BLaER1 treated with 17β-estradiol and CSF1 and Interleukin-3, amounts not matched to agents 10 nM and 100 nM (cell line): ENCODE results near the gene HDDC2.

Experiments
- H3K27ac ChIP-seq, 11 experiments: shearing (Covaris generic); formaldehyde crosslinking; 2 replicates each; pipeline ENCODE4 v1.8.1; 2022
- H3K27me3 ChIP-seq, 11 experiments: shearing (Covaris generic); formaldehyde crosslinking; 2 replicates each; pipeline ENCODE4 v1.8.1; 2022
- H3K36me3 ChIP-seq, 11 experiments: shearing (Covaris generic); formaldehyde crosslinking; 2 replicates each; pipeline ENCODE4 v1.8.1; 2022
- H3K4me1 ChIP-seq, 10 experiments: shearing (Covaris generic); formaldehyde crosslinking; 2 replicates each; pipeline ENCODE4 v1.8.1; 2022
- H3K4me2 ChIP-seq, 11 experiments: shearing (Covaris generic); formaldehyde crosslinking; 2 replicates each; pipeline ENCODE4 v1.8.1; 2022
- H3K4me3 ChIP-seq, 10 experiments: shearing (Covaris generic); formaldehyde crosslinking; 2 replicates each; pipeline ENCODE4 v1.8.1; 2022
- H3K9ac ChIP-seq, 11 experiments: shearing (Covaris generic); formaldehyde crosslinking; 2 replicates each; pipeline ENCODE4 v1.8.1; 2022
- H3K9me3 ChIP-seq, 11 experiments: shearing (Covaris generic); formaldehyde crosslinking; replicated peaks in 1 of 11; 2 replicates each; pipeline ENCODE4 v1.8.1; 2022
- H4K20me1 ChIP-seq, 11 experiments: shearing (Covaris generic); formaldehyde crosslinking; 2 replicates each; pipeline ENCODE4 v1.8.1; 2022
- Cebpa-rat ChIP-seq, 11 experiments: shearing (Covaris generic); IDR thresholded peaks; 2 replicates each; pipeline ENCODE4 v1.8.1; 2022

Gene HDDC2

DNA sequence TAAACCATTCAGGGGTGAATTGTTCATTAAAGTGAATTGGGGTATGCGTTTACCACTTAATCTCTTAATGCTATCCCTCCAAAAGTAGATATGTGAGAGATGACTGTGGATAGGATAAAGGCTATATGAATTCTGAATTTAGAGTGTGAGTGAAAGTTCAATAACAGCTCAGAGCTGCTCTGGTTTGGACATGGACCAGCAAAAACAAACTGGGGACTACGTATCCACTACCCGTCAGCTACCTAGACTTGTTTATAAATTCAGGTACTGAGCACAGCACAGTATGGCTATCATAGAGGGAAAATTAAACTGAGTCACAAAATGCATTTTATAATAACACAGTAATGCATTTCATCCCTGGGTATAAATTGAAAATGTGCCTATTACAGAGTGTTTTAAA lies 44.4 kb downstream of the HDDC2 start:
- Histone ChIP-seq H3K27ac (no peak overlapping the region), H3K36me3 (0 out of 22 replicates have a peak, but pooled peaks cover 0 to 4% (median 0%) of the 10 kb centered on the region in 11 experiments), H3K9me3 (peaks cover 0 to 14% (median 0%) of the 10 kb centered on the region in 11 experiments; a peak in 10 of 22 replicates), H3K4me3 (no peak overlapping the region), H3K4me2 (no peak overlapping the region), H3K9ac (no peak overlapping the region), H4K20me1 (no peaks in the 10 kb centered on the region), H3K27me3 (no peaks in the 10 kb centered on the region), H3K4me1 (peaks cover 0 to 20% (median 0%) of the 10 kb centered on the region in 10 experiments; a peak in 7 of 20 replicates)
- no peak for TF ChIP-seq Cebpa-rat (IDR thresholded peaks at IDR 0.05)

DNA sequence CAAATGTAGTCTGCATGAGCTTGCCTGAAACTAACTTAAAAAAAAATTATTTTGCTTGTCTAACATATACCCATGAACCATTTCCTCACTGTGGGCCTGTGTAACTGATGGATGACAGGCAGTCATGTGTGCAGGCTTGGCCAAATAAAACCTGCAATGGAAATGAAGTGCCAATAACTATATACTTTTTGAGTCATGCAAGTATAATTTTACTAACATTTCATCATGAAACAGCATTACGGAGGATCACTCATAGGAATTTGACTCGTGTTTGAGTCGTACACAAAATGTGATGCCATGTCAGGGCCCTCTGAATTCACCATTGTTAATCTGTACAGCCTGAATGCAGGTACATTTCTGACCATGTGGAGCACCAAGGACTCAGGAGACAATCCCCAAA lies 46.6 kb downstream of the HDDC2 start:
- Histone ChIP-seq H3K27ac (no peak overlapping the region), H3K27me3 (no peaks in the 10 kb centered on the region), H3K36me3 (no peaks in the 10 kb centered on the region), H3K4me2 (no peak overlapping the region), H3K4me3 (no peak overlapping the region), H4K20me1 (no peaks in the 10 kb centered on the region), H3K9me3 (no peaks in the 10 kb centered on the region), H3K4me1 (peaks cover 0 to 20% (median 0%) of the 10 kb centered on the region in 10 experiments; a peak in 7 of 20 replicates), H3K9ac (no peak overlapping the region)
- TF ChIP-seq Cebpa-rat (IDR thresholded peaks at IDR 0.05): no peak

DNA sequence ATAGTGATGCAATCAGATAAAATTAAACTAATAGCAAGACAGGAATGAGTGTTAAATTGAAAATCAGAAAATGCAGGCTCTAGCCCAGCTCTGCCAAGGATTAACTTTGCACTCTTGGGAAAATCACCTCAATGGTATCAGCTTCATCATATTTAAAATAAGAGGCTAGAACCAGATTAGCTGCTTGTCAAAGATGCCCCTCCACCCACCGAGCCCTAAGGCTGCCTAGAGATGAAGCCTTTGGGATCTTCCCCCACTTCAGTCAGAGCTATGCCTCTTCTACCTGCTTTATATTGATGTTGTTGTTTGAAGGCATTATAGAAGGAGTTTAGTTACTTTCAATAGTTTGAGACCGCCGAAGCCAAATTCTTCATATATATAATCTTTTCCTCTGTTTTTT lies 47.4 kb downstream of the HDDC2 start:
- no peak overlapping the region for H3K4me3 ChIP-seq
- no peak overlapping the region for H3K4me2 ChIP-seq
- no peak overlapping the region for H3K27ac ChIP-seq
- H3K4me1 ChIP-seq: peaks cover 0 to 15% (median 0%) of the 10 kb centered on the region in 10 experiments; a peak in 7 of 20 replicates
- H3K9me3 ChIP-seq: no peaks in the 10 kb centered on the region
- TF ChIP-seq Cebpa-rat (IDR thresholded peaks at IDR 0.05): no peak
- no peaks in the 10 kb centered on the region for H3K27me3 ChIP-seq
- no peaks in the 10 kb centered on the region for H4K20me1 ChIP-seq
- no peaks in the 10 kb centered on the region for H3K36me3 ChIP-seq
- no peak overlapping the region for H3K9ac ChIP-seq

DNA sequence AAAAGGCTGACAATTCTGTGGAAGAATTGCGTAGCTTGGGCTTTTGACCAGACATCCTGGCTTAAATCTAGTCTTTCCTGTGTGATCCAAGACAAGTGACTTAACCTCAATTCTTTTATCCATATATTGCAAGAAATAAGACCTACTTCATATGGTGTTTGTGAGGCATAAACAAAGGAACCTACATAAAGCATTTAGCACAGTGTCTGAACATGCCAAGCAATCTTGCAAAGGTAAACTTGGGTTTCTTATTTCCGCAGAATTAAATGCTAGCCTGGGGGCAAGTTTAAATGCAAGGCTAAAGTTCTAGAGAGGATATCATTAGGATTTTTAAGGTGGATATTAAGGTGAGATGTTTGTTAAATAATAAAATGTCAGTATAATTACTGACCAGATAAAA lies 47.9 kb downstream of the HDDC2 start:
- H3K4me2 ChIP-seq: no peak overlapping the region
- no peaks in the 10 kb centered on the region for H3K36me3 ChIP-seq
- no peak overlapping the region for H3K9ac ChIP-seq
- no peak overlapping the region for H3K4me3 ChIP-seq
- H3K4me1 ChIP-seq: peaks cover 0 to 11% (median 0%) of the 10 kb centered on the region in 10 experiments; a peak in 7 of 20 replicates
- no peaks in the 10 kb centered on the region for H3K9me3 ChIP-seq
- H3K27me3 ChIP-seq: no peaks in the 10 kb centered on the region
- no peaks in the 10 kb centered on the region for H4K20me1 ChIP-seq
- TF ChIP-seq Cebpa-rat (IDR thresholded peaks at IDR 0.05): no peak
- no peak overlapping the region for H3K27ac ChIP-seq

DNA sequence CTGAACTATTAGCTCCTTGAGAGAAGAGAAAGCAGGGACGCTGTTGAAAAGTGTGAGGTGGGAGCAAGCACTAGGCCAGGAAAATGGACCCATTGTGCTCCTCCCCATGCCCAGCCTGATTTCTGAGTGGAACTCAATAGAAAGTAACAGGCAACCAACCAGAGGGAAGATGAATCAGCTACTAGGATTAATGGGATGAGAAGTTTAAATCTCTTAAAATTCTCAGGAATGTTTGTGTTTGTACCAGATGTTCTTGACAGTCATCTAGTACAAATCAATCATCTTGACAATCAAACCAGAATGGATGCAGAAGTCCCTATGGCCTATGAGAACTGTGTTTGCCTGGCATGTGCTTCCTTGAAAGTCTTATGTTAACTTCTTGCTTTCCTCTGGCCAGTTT lies 48.9 kb downstream of the HDDC2 start:
- no peaks in the 10 kb centered on the region for H3K27me3 ChIP-seq
- H3K27ac ChIP-seq: no peak overlapping the region
- H3K4me3 ChIP-seq: no peak overlapping the region
- no peak overlapping the region for H3K4me2 ChIP-seq
- H3K4me1 ChIP-seq: peaks cover 0 to 2% (median 0%) of the 10 kb centered on the region in 10 experiments; a peak in 4 of 20 replicates
- no peaks in the 10 kb centered on the region for H4K20me1 ChIP-seq
- no peak overlapping the region for H3K9ac ChIP-seq
- H3K36me3 ChIP-seq: no peaks in the 10 kb centered on the region
- H3K9me3 ChIP-seq: no peaks in the 10 kb centered on the region
- no peak for TF ChIP-seq Cebpa-rat (IDR thresholded peaks at IDR 0.05)

DNA sequence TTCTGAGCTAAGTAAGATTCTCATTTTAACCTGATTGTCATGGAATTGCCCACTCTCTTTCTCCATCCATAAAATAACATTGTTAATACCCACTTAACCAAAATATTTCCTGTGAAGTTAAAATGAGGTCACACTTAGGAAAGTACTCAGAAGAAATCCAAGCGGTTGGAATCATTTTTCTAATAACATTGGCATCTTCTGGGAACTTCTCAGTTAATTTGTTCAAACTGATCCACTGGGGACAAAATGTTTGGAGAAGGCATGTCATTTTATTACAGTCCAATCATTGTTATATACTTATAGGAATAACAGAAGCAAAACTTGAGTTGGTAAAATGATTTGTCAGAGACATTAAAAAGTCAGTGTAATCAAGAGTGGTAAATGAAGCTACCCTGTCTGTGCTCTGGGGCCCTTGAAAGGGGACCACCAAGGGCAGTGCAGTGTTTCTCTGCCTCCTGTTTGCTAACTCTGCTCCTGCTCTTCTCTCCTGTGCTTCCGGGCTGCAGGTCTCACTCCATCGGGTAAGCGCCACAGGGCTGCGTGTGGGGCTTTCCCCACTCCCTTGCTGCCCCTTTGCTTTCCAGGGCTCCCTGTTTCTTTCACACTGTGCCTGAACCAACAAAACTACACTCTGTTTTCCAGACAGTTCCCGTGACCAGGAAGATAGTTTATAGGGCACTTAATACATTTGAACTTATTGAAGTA lies 50.1 kb downstream of the HDDC2 start:
- Histone ChIP-seq H3K9ac (no peak overlapping the region), H4K20me1 (no peaks in the 10 kb centered on the region), H3K27me3 (no peaks in the 10 kb centered on the region), H3K36me3 (no peaks in the 10 kb centered on the region), H3K9me3 (no peaks in the 10 kb centered on the region), H3K4me1 (no peaks in the 10 kb centered on the region), H3K4me3 (no peak overlapping the region), H3K4me2 (no peak overlapping the region), H3K27ac (no peak overlapping the region)
- TF ChIP-seq Cebpa-rat (IDR thresholded peaks at IDR 0.05): no peak

DNA sequence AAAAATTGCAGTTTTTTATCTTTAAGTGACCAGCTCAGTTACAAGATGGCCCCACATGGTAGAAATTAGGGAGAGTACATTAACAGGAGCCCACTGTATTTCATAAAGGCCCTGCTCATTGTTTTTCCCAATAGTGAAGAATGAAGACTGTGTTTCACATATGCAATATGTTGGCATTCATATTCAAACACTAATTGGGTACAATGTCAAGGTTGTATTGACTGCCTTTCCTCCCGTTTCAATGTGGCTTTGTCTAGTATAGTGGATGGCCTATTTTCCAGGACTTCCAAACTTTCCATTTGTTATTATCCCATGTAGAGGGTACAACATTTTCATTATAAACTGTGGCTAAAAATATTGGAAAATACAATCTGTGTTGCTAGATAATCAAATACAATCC lies 51.3 kb downstream of the HDDC2 start:
- no peaks in the 10 kb centered on the region for H3K4me1 ChIP-seq
- no peak for TF ChIP-seq Cebpa-rat (IDR thresholded peaks at IDR 0.05)
- no peak overlapping the region for H3K27ac ChIP-seq
- no peaks in the 10 kb centered on the region for H4K20me1 ChIP-seq
- no peaks in the 10 kb centered on the region for H3K27me3 ChIP-seq
- H3K9ac ChIP-seq: no peak overlapping the region
- no peaks in the 10 kb centered on the region for H3K36me3 ChIP-seq
- peaks cover 0 to 3% (median 0%) of the 10 kb centered on the region in 11 experiments; a peak in 3 of 22 replicates for H3K9me3 ChIP-seq
- no peak overlapping the region for H3K4me3 ChIP-seq
- no peak overlapping the region for H3K4me2 ChIP-seq

DNA sequence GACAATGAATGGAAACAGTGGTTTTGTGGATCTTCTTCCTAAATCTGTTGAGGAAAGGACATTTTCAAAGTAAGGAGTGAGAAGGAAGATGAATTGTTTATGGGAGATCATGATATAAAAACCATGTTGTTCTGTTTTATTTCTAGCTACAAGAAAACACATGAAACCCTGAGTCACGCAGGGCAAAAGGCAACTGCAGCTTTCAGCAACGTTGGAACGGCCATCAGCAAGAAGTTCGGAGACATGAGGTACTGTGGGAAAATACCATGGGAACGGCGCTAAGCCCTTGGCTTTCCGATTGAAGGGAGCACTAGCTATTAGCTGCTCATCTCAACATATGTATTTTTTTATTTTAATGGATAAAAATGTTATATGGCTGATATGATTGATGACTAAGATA lies 53.6 kb downstream of the HDDC2 start:
- Histone ChIP-seq H3K4me3 (no peak overlapping the region), H3K27me3 (no peaks in the 10 kb centered on the region), H3K9ac (no peak overlapping the region), H3K9me3 (peaks cover 18 to 27% (median 21%) of the 10 kb centered on the region in 11 experiments), H4K20me1 (no peaks in the 10 kb centered on the region), H3K4me1 (no peaks in the 10 kb centered on the region), H3K27ac (no peak overlapping the region), H3K36me3 (no peaks in the 10 kb centered on the region), H3K4me2 (no peak overlapping the region)
- no peak for TF ChIP-seq Cebpa-rat (IDR thresholded peaks at IDR 0.05)

DNA sequence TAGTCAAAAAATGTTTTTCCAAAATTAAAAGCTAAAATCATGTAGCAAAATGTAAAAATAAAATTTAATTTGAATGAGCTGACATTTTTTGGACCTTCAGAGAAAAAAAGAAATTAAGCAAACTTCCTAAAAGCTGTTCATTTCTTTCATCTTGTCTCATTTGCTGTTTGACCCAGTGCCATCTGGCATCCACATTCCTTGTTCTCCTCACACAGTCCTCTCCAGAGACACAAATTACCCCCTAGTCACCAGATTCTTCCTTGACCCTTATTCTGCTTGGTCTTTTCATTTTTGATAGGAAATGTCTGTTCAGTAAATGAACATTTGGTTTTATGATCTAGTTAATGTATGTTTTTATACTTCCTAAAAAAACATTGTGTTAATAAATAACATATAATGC lies 55.2 kb downstream of the HDDC2 start:
- Histone ChIP-seq H3K4me3 (no peak overlapping the region), H3K27me3 (no peaks in the 10 kb centered on the region), H3K36me3 (no peaks in the 10 kb centered on the region), H3K27ac (no peak overlapping the region), H3K4me1 (no peaks in the 10 kb centered on the region), H3K9ac (no peak overlapping the region), H4K20me1 (no peaks in the 10 kb centered on the region), H3K9me3 (peaks cover 33 to 42% (median 36%) of the 10 kb centered on the region in 11 experiments), H3K4me2 (no peak overlapping the region)
- no peak for TF ChIP-seq Cebpa-rat (IDR thresholded peaks at IDR 0.05)
